WERI-Rb-1 (cell line): ENCODE measurements around the gene PCSK6.

Source experiments
- DNase-seq: peaks from one replicate; pipeline ENCODE4 v3.0.0-alpha.2; 2020
- H3K27ac ChIP-seq: fragments of 250-450 bp; sonication (Bioruptor Pico); 2 replicates; pipeline ENCODE4 v1.5.1; 2020; ENCODE audit warnings: mild to moderate bottlenecking, moderate library complexity
- H3K27me3 ChIP-seq: fragments of 250-450 bp; sonication (Bioruptor Pico); 2 replicates; pipeline ENCODE4 v1.5.1; 2021; ENCODE audit warnings: mild to moderate bottlenecking, low read depth, moderate library complexity; ENCODE audit not compliant: insufficient read depth, severe bottlenecking
- H3K36me3 ChIP-seq: fragments of 250-450 bp; sonication (Bioruptor Pico); 2 replicates; pipeline ENCODE4 v1.5.1; 2020; ENCODE audit warnings: mild to moderate bottlenecking, moderate library complexity
- H3K4me3 ChIP-seq: 2 replicates; pipeline ENCODE4 v1.5.1; 2011; ENCODE audit warnings: low read depth, mild to moderate bottlenecking, control low read depth, low read length
- H3K9me3 ChIP-seq: fragments of 250-450 bp; sonication (Bioruptor Pico); 2 replicates; pipeline ENCODE4 v1.5.1; 2021; ENCODE audit warnings: mild to moderate bottlenecking, moderate library complexity; ENCODE audit not compliant: severe bottlenecking
- CTCF ChIP-seq: IDR thresholded peaks from 2 replicates; pipeline ENCODE4 v1.5.1; 2011; ENCODE audit warnings: low read depth, mild to moderate bottlenecking, control low read depth, inconsistent platforms, low read length

Gene PCSK6

DNA sequence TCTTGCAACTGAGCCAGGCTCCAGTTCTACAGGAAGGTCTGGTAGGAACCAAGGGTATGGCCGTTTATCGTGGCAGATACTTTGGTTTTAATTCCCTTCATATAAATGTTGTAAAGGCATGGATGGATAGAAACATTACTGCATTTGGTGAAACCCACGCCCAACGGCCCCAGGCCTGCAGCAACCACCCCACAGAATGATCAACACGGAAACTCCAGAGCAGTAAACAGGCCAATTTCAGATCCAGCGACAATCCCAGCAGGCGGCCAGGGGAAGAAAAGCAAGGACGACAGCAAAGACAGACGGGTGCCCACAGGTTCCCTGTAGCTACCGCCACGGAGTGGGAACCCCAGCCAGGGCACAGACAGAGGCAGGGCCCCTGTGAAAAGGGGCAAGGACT is 32.6 kb upstream of the PCSK6 start:
- H3K4me3 ChIP-seq, result no peak overlapping the region
- H3K27ac ChIP-seq, result no peak overlapping the region

DNA sequence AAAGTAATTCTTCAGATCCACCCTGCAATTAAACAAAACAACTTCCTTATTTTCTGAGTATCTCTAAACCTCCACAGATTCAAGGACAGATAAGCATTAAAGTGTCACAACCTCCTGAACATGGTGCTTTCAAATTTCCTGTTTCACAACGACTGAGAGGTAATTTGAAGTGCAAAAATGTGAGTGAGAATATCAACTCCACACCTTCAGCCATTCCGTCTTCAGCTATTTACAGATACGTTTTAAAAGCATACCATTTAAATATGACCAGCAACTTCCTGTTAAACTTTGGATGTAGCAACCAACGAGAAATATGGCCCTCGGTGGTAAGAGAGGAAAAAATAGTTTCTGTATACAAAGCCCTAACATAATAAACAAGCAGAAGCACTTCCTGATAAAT is 32.1 kb upstream of the PCSK6 start:
- H3K27ac ChIP-seq, result no peak overlapping the region
- no peak for DNase-seq
- TF ChIP-seq CTCF, result no peak
- no peak overlapping the region for H3K4me3 ChIP-seq
- H3K27me3 ChIP-seq, result no peaks in the 10 kb centered on the region
- H3K9me3 ChIP-seq, result peaks cover 15% of the 10 kb centered on the region
- no peaks in the 10 kb centered on the region for H3K36me3 ChIP-seq

More for the DNA sequence above, 32.6 kb upstream of the PCSK6 start:
- DNase-seq, result no peak
- no peaks in the 10 kb centered on the region for H3K36me3 ChIP-seq
- H3K9me3 ChIP-seq, result peaks cover 12% of the 10 kb centered on the region
- TF ChIP-seq CTCF, result no peak
- H3K27me3 ChIP-seq, result no peaks in the 10 kb centered on the region

GRCh38 chr15:101521069-101521468 is 31.6 kb upstream of the PCSK6 start:
- H3K9me3 ChIP-seq, result peaks cover 16% of the 10 kb centered on the region
- H3K4me3 ChIP-seq, result no peak overlapping the region
- no peak for TF ChIP-seq CTCF
- no peaks in the 10 kb centered on the region for H3K27me3 ChIP-seq
- no peak overlapping the region for H3K27ac ChIP-seq
- H3K36me3 ChIP-seq, result no peaks in the 10 kb centered on the region
- DNase-seq, result no peak

- Histone ChIP-seq H3K27me3 (no peaks in the 10 kb centered on the region), H3K4me3 (no peak overlapping the region), H3K36me3 (no peaks in the 10 kb centered on the region), H3K9me3 (peaks cover 16% of the 10 kb centered on the region), H3K27ac (no peak overlapping the region)
- no peak for DNase-seq
- TF ChIP-seq CTCF, result no peak
Measured at GRCh38 chr15:101520395-101520794, 30.9 kb upstream of the PCSK6 start.

DNA sequence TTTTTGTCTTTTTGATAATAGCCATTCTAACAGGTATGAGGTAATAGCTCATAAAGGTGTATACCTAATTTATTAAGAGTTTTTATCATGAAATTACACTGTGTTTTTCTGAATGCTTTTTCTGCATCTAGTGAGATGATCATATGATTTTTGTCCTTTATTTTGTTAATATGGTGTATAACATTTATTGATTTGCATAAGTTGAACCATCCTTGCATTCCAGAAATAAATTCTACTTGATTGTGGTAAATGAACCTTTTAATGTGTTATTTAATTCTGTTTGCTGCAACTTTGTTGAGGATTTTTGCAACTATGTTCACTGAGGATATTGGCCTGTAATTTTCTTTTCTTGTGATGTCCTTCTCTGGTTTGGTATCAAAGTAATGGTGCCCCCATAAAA is 28.0 kb upstream of the PCSK6 start:
- Histone ChIP-seq H3K36me3 (no peaks in the 10 kb centered on the region), H3K9me3 (peaks cover 16% of the 10 kb centered on the region), H3K27me3 (no peaks in the 10 kb centered on the region), H3K27ac (no peak overlapping the region), H3K4me3 (no peak overlapping the region)
- TF ChIP-seq CTCF, result no peak
- DNase-seq, result no peak

DNA sequence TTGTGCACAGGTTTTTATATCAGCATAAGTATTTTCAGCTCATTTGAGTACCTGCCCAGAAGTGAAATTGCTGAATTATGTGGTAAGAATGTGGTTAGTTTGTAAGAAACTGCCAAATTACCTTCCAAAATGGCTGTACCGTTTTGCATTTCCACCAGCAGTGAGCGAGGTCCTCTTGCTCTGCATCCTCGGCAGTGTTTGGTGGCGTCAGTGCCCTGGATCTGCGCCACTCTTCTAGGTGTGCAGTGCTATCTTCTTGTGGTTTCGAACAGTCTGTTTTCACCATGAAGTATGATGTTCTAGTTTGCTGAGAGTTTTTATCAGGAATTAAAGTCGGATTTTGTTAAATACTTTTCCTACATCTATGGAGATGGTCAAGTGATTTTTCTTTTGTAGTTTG is 24.8 kb upstream of the PCSK6 start:
- TF ChIP-seq CTCF, result no peak
- no peak overlapping the region for H3K4me3 ChIP-seq
- H3K9me3 ChIP-seq, result peaks cover 16% of the 10 kb centered on the region
- no peaks in the 10 kb centered on the region for H3K36me3 ChIP-seq
- no peaks in the 10 kb centered on the region for H3K27me3 ChIP-seq
- no peak overlapping the region for H3K27ac ChIP-seq
- no peak for DNase-seq
